T47D (cell line): ENCODE results near the gene MIER2.
"Not testable (repeated sequence)": the region's sequence is repeated elsewhere in the genome, so short reads cannot be mapped to it uniquely, and the experiment has no call there.

Source experiments
- DNase-seq, 2 experiments: peaks; one replicate each; pipeline versions ENCODE4 v3.0.0 to v3.0.0-alpha.2; 2011 to 2012; ENCODE audit warnings: low read depth in 1 of 2, low spot score in 1 of 2
- JUND ChIP-seq: IDR thresholded peaks from 2 replicates; pipeline ENCODE4 v1.6.1; 2012; ENCODE audit warnings: low read depth
- in situ Hi-C: cut with HindIII; loops from 2 replicates; pipeline ENCODE4 v1.10.0; 2016; ENCODE audit warnings: low sequenced_read_pairs, low pct_unique_long_range_greater_than_20kb

Gene MIER2

GRCh38 chr19:273393-273792 lies 71.2 kb downstream of the MIER2 start:
- in situ Hi-C loops, result no loop called here
- DNase-seq, result no peak
- no peak for TF ChIP-seq JUND

- no peak for TF ChIP-seq JUND
- in situ Hi-C loops, result no loop called here
- DNase-seq, result no peak
These were observed 72.7 kb downstream of the MIER2 start for GRCh38 chr19:271856-272255.

- in situ Hi-C loops, DNase-seq: not testable (repeated sequence)
These were observed 73.8 kb downstream of the MIER2 start for GRCh38 chr19:270766-271318.

GRCh38 chr19:269241-269640 lies 75.4 kb downstream of the MIER2 start:
- in situ Hi-C loops, result no loop called here
- no peak for DNase-seq
- no peak for TF ChIP-seq JUND

GRCh38 chr19:262125-262524 lies 82.5 kb downstream of the MIER2 start:
- in situ Hi-C loops, result no loop called here
- no peak for TF ChIP-seq JUND

GRCh38 chr19:256804-257203 lies 87.8 kb downstream of the MIER2 start:
- in situ Hi-C loops, DNase-seq: not testable (repeated sequence)

More at GRCh38 chr19:262125-262524, 82.5 kb downstream of the MIER2 start:
- no peak for DNase-seq
